Neural progenitor cell (in vitro differentiated cells): Measurements from ENCODE around the gene PRRC2A. TPM values are rescaled to one million over a fixed set of nuclear protein-coding genes. Genes with fewer than 3 reads are reported as not detected.

Experiments used
- DNase-seq: peaks from one replicate; pipeline ENCODE4 v3.0.0-alpha.2; 2016; ENCODE audit warnings: low spot score
- H2AFZ ChIP-seq: fragments of 200-600 bp; sonication (generic); replicated peaks from 2 replicates; pipeline ENCODE4 v1.6.1; 2016; ENCODE audit warnings: antibody characterized with exemption
- H3F3A ChIP-seq: fragments of 200-600 bp; sonication (generic); 2 replicates; pipeline ENCODE4 v1.6.1; 2016; ENCODE audit warnings: antibody characterized with exemption, low read depth
- H3K27ac ChIP-seq: fragments of 200-600 bp; sonication (generic); 2 replicates; pipeline ENCODE4 v1.5.1; 2016; ENCODE audit warnings: mild to moderate bottlenecking
- H3K27me3 ChIP-seq: fragments of 200-600 bp; sonication (generic); 2 replicates; pipeline ENCODE4 v1.6.1; 2016; ENCODE audit warnings: mild to moderate bottlenecking, moderate library complexity
- H3K36me3 ChIP-seq: fragments of 200-600 bp; sonication (generic); 2 replicates; pipeline ENCODE4 v1.5.1; 2016
- H3K4me1 ChIP-seq: fragments of 200-600 bp; sonication (generic); 2 replicates; pipeline ENCODE4 v1.6.1; 2016; ENCODE audit warnings: mixed run types
- H3K4me2 ChIP-seq: fragments of 200-600 bp; sonication (generic); 2 replicates; pipeline ENCODE4 v1.6.1; 2016
- H3K4me3 ChIP-seq: fragments of 200-600 bp; sonication (generic); 2 replicates; pipeline ENCODE4 v1.5.1; 2016
- H3K79me2 ChIP-seq: fragments of 200-600 bp; sonication (generic); 2 replicates; pipeline ENCODE4 v1.6.1; 2016; ENCODE audit warnings: low read depth
- H3K9ac ChIP-seq: fragments of 200-600 bp; sonication (generic); 2 replicates; pipeline ENCODE4 v1.6.1; 2016
- H3K9me3 ChIP-seq: fragments of 200-600 bp; sonication (generic); 2 replicates; pipeline ENCODE4 v1.5.1; 2016; ENCODE audit warnings: low read depth
- H4K20me1 ChIP-seq: fragments of 200-600 bp; sonication (generic); 2 replicates; pipeline ENCODE4 v1.6.1; 2016; ENCODE audit warnings: low read depth
- H3K27ac Mint-ChIP-seq: 3 replicates; pipeline ENCODE4 v1.8.0; 2021; ENCODE audit warnings: mixed read lengths
- H3K27me3 Mint-ChIP-seq: 2 replicates; pipeline ENCODE4 v1.8.0; 2022; ENCODE audit warnings: low read depth, mild to moderate bottlenecking, inconsistent platforms, moderate library complexity, mixed read lengths; ENCODE audit not compliant: insufficient read depth
- H3K36me3 Mint-ChIP-seq: 3 replicates; pipeline ENCODE4 v1.8.0; 2021; ENCODE audit warnings: mixed read lengths
- H3K4me1 Mint-ChIP-seq: 3 replicates; pipeline ENCODE4 v1.8.0; 2021; ENCODE audit warnings: mixed read lengths
- H3K4me3 Mint-ChIP-seq: 3 replicates; pipeline ENCODE4 v1.8.0; 2021; ENCODE audit warnings: mild to moderate bottlenecking, moderate library complexity, mixed read lengths
- H3K9me3 Mint-ChIP-seq: 3 replicates; pipeline ENCODE4 v1.8.0; 2020; ENCODE audit warnings: mixed read lengths
- CTCF ChIP-seq: fragments of 200-600 bp; sonication (generic); IDR thresholded peaks from 2 replicates; pipeline ENCODE4 v1.5.1; 2017; ENCODE audit warnings: antibody characterized with exemption, mild to moderate bottlenecking
- EZH2 ChIP-seq: fragments of 200-600 bp; sonication (generic); IDR thresholded peaks from 2 replicates; pipeline ENCODE4 v1.6.1; 2017; ENCODE audit warnings: antibody characterized with exemption, mild to moderate bottlenecking, moderate library complexity
- EZH2phosphoT487 ChIP-seq: fragments of 200-600 bp; sonication (generic); IDR thresholded peaks from 2 replicates; pipeline ENCODE4 v1.6.1; 2017; ENCODE audit warnings: antibody characterized with exemption
- total RNA-seq: library from RNA; depleted of rRNA; stranded (reverse); fragments of >200 nt; gene quantifications from 2 replicates; pipeline ENCODE4 v1.2.3, GENCODE V29; 2015; ENCODE audit warnings: low replicate concordance

The PRRC2A gene
- total RNA-seq, 1 donor from 2014 or later = 55.5 TPM

GRCh38 chr6:31609519-31610406 lies 10.8 kb upstream of the PRRC2A start:
- no peak for DNase-seq
- no peak for TF ChIP-seq CTCF
- Mint-ChIP-seq H3K36me3 (no peaks in the 10 kb centered on the region), H3K4me3 (no peak overlapping the region), H3K27me3 (no peaks in the 10 kb centered on the region), H3K9me3 (no peaks in the 10 kb centered on the region), H3K4me1 (peaks cover 2% of the 10 kb centered on the region), H3K27ac (no peak overlapping the region)
- H3K9me3 ChIP-seq = no peaks in the 10 kb centered on the region
- H3K36me3 ChIP-seq = no peaks in the 10 kb centered on the region
- H2AFZ ChIP-seq = no peak overlapping the region
- H3K4me2 ChIP-seq = no peak overlapping the region
- H3K79me2 ChIP-seq = no peaks in the 10 kb centered on the region
- no peaks in the 10 kb centered on the region for H3K27me3 ChIP-seq
- no peak overlapping the region for H3K9ac ChIP-seq
- H3K4me3 ChIP-seq = no peak overlapping the region
- H3K4me1 ChIP-seq = no peaks in the 10 kb centered on the region
- no peaks in the 10 kb centered on the region for H3F3A ChIP-seq
- no peak overlapping the region for H3K27ac ChIP-seq
- no peaks in the 10 kb centered on the region for H4K20me1 ChIP-seq

GRCh38 chr6:31610968-31611367 lies 9.5 kb upstream of the PRRC2A start:
- H3K4me3 ChIP-seq = no peak overlapping the region
- DNase-seq = no peak
- Mint-ChIP-seq H3K27me3 (peaks cover 2% of the 10 kb centered on the region), H3K4me3 (no peak overlapping the region), H3K9me3 (no peaks in the 10 kb centered on the region), H3K36me3 (no peaks in the 10 kb centered on the region), H3K27ac (no peak overlapping the region), H3K4me1 (peaks cover 9% of the 10 kb centered on the region)
- no peak overlapping the region for H2AFZ ChIP-seq
- H4K20me1 ChIP-seq = no peaks in the 10 kb centered on the region
- no peak overlapping the region for H3K4me2 ChIP-seq
- no peaks in the 10 kb centered on the region for H3F3A ChIP-seq
- no peaks in the 10 kb centered on the region for H3K79me2 ChIP-seq
- H3K36me3 ChIP-seq = no peaks in the 10 kb centered on the region
- no peaks in the 10 kb centered on the region for H3K27me3 ChIP-seq
- H3K9me3 ChIP-seq = no peaks in the 10 kb centered on the region
- TF ChIP-seq EZH2 = no peak
- no peak for TF ChIP-seq CTCF
- no peak for TF ChIP-seq EZH2phosphoT487
- no peak overlapping the region for H3K27ac ChIP-seq
- H3K4me1 ChIP-seq = no peaks in the 10 kb centered on the region
- no peak overlapping the region for H3K9ac ChIP-seq

GRCh38 chr6:31614075-31614619 lies 6.4 kb upstream of the PRRC2A start:
- H3K27me3 Mint-ChIP-seq = peaks cover 4% of the 10 kb centered on the region
- Histone ChIP-seq H4K20me1 (no peaks in the 10 kb centered on the region), H3K9ac (no peak overlapping the region), H3K4me2 (no peak overlapping the region), H3K36me3 (no peaks in the 10 kb centered on the region), H2AFZ (no peak overlapping the region), H3K27me3 (no peaks in the 10 kb centered on the region), H3K4me3 (no peak overlapping the region), H3K4me1 (no peaks in the 10 kb centered on the region), H3F3A (peaks cover 7% of the 10 kb centered on the region), H3K9me3 (no peaks in the 10 kb centered on the region), H3K79me2 (peaks cover 2% of the 10 kb centered on the region), H3K27ac (no peak overlapping the region)
- H3K36me3 Mint-ChIP-seq = no peaks in the 10 kb centered on the region
- no peak for DNase-seq
- TF ChIP-seq EZH2phosphoT487 = no peak
- no peak for TF ChIP-seq EZH2
- no peak for TF ChIP-seq CTCF
- H3K4me1 Mint-ChIP-seq = peaks cover 12% of the 10 kb centered on the region
- no peak overlapping the region for H3K27ac Mint-ChIP-seq
- no peaks in the 10 kb centered on the region for H3K9me3 Mint-ChIP-seq
- H3K4me3 Mint-ChIP-seq = no peak overlapping the region
